Endothelial cell of umbilical vein (primary cell): ENCODE data around the gene PTK6.

Source experiments
- EZH2 ChIP-seq: IDR thresholded peaks from 2 replicates; pipeline ENCODE4 v1.6.1; 2012; ENCODE audit warnings: borderline replicate concordance, low read depth, mild to moderate bottlenecking, moderate library complexity, low read length, inconsistent platforms; ENCODE audit not compliant: severe bottlenecking
- JUN ChIP-seq: IDR thresholded peaks from 2 replicates; pipeline ENCODE4 v1.6.1; 2011; ENCODE audit warnings: borderline replicate concordance, low read depth; ENCODE audit not compliant: insufficient read length, insufficient read depth
- POLR2A ChIP-seq: IDR thresholded peaks from 2 replicates; pipeline ENCODE4 v1.6.1; 2012; ENCODE audit warnings: low read depth, mild to moderate bottlenecking, control low read depth, low read length
- POLR2AphosphoS5 ChIP-seq: IDR thresholded peaks from 2 replicates; pipeline ENCODE4 v1.6.1; 2012; ENCODE audit warnings: low read depth, mild to moderate bottlenecking, control low read depth, low read length, moderate library complexity; ENCODE audit not compliant: insufficient read depth
- TF ChIP-seq, protein P1 (sequence below), 2 donors: IDR thresholded peaks; 1 replicate in 1 of 2; 2 replicates in 1 of 2; pipeline ENCODE4 v1.5.1; 2011; ENCODE audit warnings: low read length in 2 of 2, mild to moderate bottlenecking in 2 of 2, moderate library complexity in 2 of 2, control low read depth in 1 of 2, inconsistent platforms in 1 of 2, low read depth in 1 of 2; ENCODE audit not compliant: insufficient read depth in 1 of 2; ENCODE audit errors: extremely low read depth in 1 of 2
- TF ChIP-seq, protein P2 (sequence below): IDR thresholded peaks from 2 replicates; pipeline ENCODE4 v1.6.1; 2011; ENCODE audit not compliant: insufficient read depth, insufficient read length

GRCh38 chr20:63539092-63539430 is 1.9 kb upstream of the PTK6 start:
- TF ChIP-seq, protein P1, sequence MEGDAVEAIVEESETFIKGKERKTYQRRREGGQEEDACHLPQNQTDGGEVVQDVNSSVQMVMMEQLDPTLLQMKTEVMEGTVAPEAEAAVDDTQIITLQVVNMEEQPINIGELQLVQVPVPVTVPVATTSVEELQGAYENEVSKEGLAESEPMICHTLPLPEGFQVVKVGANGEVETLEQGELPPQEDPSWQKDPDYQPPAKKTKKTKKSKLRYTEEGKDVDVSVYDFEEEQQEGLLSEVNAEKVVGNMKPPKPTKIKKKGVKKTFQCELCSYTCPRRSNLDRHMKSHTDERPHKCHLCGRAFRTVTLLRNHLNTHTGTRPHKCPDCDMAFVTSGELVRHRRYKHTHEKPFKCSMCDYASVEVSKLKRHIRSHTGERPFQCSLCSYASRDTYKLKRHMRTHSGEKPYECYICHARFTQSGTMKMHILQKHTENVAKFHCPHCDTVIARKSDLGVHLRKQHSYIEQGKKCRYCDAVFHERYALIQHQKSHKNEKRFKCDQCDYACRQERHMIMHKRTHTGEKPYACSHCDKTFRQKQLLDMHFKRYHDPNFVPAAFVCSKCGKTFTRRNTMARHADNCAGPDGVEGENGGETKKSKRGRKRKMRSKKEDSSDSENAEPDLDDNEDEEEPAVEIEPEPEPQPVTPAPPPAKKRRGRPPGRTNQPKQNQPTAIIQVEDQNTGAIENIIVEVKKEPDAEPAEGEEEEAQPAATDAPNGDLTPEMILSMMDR (IDR thresholded peaks at IDR 0.05; ENCODE audit: extremely low read depth in 1 of 2, insufficient read depth in 1 of 2, low read depth in 1 of 2, low read length in 2 of 2) = no peak
- TF ChIP-seq POLR2A (no peak), EZH2 (no peak), JUN (no peak), POLR2AphosphoS5 (no peak)
- TF ChIP-seq, protein P2, sequence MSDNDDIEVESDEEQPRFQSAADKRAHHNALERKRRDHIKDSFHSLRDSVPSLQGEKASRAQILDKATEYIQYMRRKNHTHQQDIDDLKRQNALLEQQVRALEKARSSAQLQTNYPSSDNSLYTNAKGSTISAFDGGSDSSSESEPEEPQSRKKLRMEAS = no peak
